Cardiac septum (tissue), 1 donor: ENCODE results near the gene COL28A1. TPM values are rescaled to one million over a fixed set of nuclear protein-coding genes. Genes with fewer than 3 reads are reported as not detected.

Experiments used
- DNase-seq: peaks from one replicate; pipeline ENCODE4 v3.0.0-alpha.2; 2020; ENCODE audit warnings: low spot score
- intact Hi-C: fragments of 100-400 bp; cut with DNase I; formaldehyde crosslinking; loops from one replicate; pipeline ENCODE4 v1.14.0; 2022
- total RNA-seq: library from RNA; stranded (reverse); fragmentation: NEBNext Ultra II Directional; extraction: Animal tissue kit (Norgen Biotek cat#: 25700); gene quantifications from one replicate; pipeline ENCODE4 v1.2.1, GENCODE V29; 2021
- donor health status: DM: no; HTN: no; CAD: no.

The COL28A1 gene
- total RNA-seq, 1 donor from 2014 or later = 0.51 TPM

GRCh38 chr7:7370076-7370475 lies 165.6 kb downstream of the COL28A1 start:
- intact Hi-C loops = no loop called here
- no peak for DNase-seq

GRCh38 chr7:7369134-7369533 lies 166.5 kb downstream of the COL28A1 start:
- no peak for DNase-seq
- intact Hi-C loops = no loop called here

GRCh38 chr7:7354674-7355073 lies 181.0 kb downstream of the COL28A1 start:
- intact Hi-C loops = no loop called here
- no peak for DNase-seq

GRCh38 chr7:7352845-7353244 lies 182.8 kb downstream of the COL28A1 start:
- no peak for DNase-seq
- intact Hi-C loops = no loop called here

- DNase-seq = no peak
- intact Hi-C loops = no loop called here
Observed at GRCh38 chr7:7351832-7352231, 183.8 kb downstream of the COL28A1 start.

GRCh38 chr7:7351156-7351555 lies 184.5 kb downstream of the COL28A1 start:
- DNase-seq = no peak
- intact Hi-C loops = no loop called here

- no peak for DNase-seq
- intact Hi-C loops = no loop called here
Observed at GRCh38 chr7:7349156-7349555, 186.5 kb downstream of the COL28A1 start.

GRCh38 chr7:7347045-7347444 lies 188.6 kb downstream of the COL28A1 start:
- intact Hi-C loops = no loop called here

GRCh38 chr7:7344583-7344982 lies 191.1 kb downstream of the COL28A1 start:
- intact Hi-C loops = no loop called here
- no peak for DNase-seq

More at GRCh38 chr7:7347045-7347444, 188.6 kb downstream of the COL28A1 start:
- no peak for DNase-seq

GRCh38 chr7:7335909-7336308 lies 199.8 kb downstream of the COL28A1 start:
- intact Hi-C loops = no loop called here
- DNase-seq = no peak

GRCh38 chr7:7335215-7335614 lies 200.5 kb downstream of the COL28A1 start:
- intact Hi-C loops = no loop called here
- no peak for DNase-seq

- no peak for DNase-seq
- intact Hi-C loops = no loop called here
Observed at GRCh38 chr7:7333610-7334009, 202.1 kb downstream of the COL28A1 start.

GRCh38 chr7:7331523-7331922 lies 204.2 kb downstream of the COL28A1 start:
- intact Hi-C loops = no loop called here
- no peak for DNase-seq

- intact Hi-C loops = no loop called here
- no peak for DNase-seq
Observed at GRCh38 chr7:7330997-7331396, 204.7 kb downstream of the COL28A1 start.

- intact Hi-C loops = no loop called here
- DNase-seq = no peak
Observed at GRCh38 chr7:7329326-7329725, 206.3 kb downstream of the COL28A1 start.

GRCh38 chr7:7327423-7327822 lies 208.2 kb downstream of the COL28A1 start:
- intact Hi-C loops = no loop called here
- DNase-seq = no peak

- intact Hi-C loops = no loop called here
- no peak for DNase-seq
Observed at GRCh38 chr7:7324698-7325097, 211.0 kb downstream of the COL28A1 start.

GRCh38 chr7:7323921-7324320 lies 211.8 kb downstream of the COL28A1 start:
- DNase-seq = no peak
- intact Hi-C loops = no loop called here

- intact Hi-C loops = no loop called here
- DNase-seq = no peak
Observed at GRCh38 chr7:7323352-7323751, 212.3 kb downstream of the COL28A1 start.

GRCh38 chr7:7321681-7322080 lies 214.0 kb downstream of the COL28A1 start:
- intact Hi-C loops = no loop called here
- DNase-seq = no peak

GRCh38 chr7:7318601-7319000 lies 217.1 kb downstream of the COL28A1 start:
- intact Hi-C loops = no loop called here
- DNase-seq = no peak

- intact Hi-C loops = no loop called here
- DNase-seq = no peak
Observed at GRCh38 chr7:7317850-7318249, 217.8 kb downstream of the COL28A1 start.

GRCh38 chr7:7315851-7316250 lies 219.8 kb downstream of the COL28A1 start:
- intact Hi-C loops = no loop called here
- no peak for DNase-seq
